GM18498 (cell line): ENCODE results near the gene BDH1.
"Not testable (repeated sequence)": the region's sequence is repeated elsewhere in the genome, so short reads cannot be mapped to it uniquely, and the experiment has no call there.

ENCODE experiments used
- ATAC-seq: cut with Tn5 transposase; IDR thresholded peaks from one replicate; pipeline ENCODE4 v1.9.1; 2021; ENCODE audit warnings: mild to moderate bottlenecking, moderate library complexity; ENCODE audit not compliant: unreplicated experiment

The BDH1 gene

DNA sequence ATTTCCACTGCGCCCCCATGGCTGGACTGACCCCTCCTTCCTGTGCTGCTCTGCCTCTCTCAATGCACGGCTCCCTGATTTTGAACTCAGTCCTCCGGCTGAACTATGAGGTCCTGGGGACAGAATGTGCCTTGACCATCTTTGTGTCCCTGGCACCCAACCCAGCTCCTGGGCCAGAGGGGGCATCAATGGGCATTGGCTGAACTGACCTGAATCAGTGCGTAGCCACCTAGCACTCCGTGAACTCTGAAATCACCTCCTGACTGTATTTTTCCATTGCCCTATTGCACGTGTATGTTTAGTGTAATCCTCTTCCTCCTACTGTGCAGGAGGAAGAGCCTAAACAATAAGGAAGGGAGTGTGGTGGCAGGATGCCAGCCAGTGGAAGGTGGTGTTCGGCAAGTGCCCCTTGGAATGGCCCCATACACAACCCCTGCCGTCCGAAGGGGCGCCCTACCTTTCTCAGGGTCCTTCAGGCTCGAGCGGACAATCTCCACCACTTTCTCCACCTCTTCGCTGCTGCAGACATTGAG lies 33.5 kb downstream of the BDH1 start:
- ATAC-seq: no peak

GRCh38 chr3:197521277-197522182 lies 34.2 kb downstream of the BDH1 start:
- ATAC-seq: no peak

GRCh38 chr3:197520311-197521276 lies 35.2 kb downstream of the BDH1 start:
- ATAC-seq: no peak

- ATAC-seq: no peak
Measured at GRCh38 chr3:197519801-197520211, 36.0 kb downstream of the BDH1 start.

DNA sequence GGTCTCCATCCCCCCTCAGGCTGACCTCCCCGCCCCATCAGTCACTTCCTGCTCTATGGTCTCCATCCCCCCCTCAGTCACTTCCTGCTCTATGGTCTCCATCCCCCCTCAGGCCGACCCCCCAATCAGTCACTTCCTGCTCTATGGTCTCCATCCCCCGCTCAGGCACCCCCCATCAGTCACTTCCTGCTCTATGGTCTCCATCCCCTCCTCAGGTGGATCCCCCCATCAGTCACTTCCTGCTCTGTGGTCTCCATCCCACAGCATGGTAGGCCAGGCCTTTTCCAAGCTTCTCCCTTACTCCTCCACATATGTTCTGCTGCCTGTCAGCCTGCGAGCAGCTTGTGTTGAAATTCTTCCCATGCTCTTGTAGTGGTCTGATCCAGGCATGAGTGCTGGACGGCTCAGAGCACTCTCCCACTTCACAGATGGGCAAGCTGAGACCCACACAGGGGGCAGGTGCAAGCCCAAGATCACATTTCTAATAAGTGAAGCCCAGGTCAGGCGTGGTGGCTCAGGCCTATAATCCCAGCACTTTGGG lies 36.8 kb downstream of the BDH1 start:
- no peak for ATAC-seq

DNA sequence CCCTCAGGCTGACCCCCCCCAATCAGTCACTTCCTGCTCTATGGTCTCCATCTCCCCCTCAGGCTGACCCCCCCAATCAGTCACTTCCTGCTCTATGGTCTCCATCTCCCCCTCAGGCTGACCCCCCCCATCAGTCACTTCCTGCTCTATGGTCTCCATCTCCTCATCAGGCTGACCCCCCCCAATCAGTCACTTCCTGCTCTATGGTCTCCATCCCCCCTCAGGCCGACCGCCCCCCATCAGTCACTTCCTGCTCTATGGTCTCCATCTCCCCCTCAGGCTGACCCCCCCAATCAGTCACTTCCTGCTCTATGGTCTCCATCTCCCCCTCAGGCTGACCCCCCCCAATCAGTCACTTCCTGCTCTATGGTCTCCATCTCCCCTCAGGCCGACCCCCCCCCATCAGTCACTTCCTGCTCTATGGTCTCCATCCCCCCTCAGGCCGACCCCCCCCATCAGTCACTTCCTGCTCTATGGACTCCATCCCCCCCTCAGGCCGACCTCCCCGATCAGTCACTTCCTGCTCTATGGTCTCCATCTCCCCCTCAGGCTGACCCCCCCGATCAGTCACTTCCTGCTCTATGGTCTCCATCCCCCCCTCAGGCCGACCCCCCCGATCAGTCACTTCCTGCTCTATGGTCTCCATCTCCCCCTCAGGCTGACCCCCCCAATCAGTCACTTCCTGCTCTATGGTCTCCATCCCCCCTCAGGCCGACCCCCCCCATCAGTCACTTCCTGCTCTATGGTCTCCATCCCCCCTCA lies 37.7 kb downstream of the BDH1 start:
- ATAC-seq: not testable (repeated sequence)

DNA sequence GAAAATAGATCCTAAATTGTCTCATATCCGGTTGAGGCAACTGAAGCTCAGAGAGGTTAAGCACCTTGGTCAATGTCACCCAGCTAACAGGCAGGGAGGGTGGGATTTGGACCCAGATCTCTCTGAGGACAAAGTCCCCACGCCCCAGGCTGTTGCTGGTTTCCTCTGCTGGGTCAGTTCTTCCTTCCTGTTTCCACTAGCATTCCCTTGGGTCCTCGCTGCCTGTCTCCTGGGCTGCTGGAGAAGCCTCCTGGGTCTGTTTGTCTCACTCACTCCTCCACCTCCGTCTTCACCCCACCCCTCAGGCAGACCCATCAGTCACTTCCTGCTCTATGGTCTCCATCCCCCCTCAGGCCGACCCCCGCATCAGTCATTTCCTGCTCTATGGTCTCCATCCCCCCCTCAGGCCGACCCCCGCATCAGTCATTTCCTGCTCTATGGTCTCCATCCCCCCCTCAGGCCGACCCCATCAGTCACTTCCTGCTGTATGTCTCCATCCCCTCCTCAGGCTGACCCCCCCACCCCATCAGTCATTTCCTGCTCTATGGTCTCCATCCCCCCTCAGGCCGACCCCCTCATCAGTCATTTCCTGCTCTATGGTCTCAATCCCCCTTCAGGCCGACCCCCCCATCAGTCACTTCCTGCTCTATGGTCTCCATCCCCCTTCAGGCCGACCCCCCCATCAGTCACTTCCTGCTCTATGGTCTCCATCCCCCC lies 38.7 kb downstream of the BDH1 start:
- not testable (repeated sequence) for ATAC-seq

DNA sequence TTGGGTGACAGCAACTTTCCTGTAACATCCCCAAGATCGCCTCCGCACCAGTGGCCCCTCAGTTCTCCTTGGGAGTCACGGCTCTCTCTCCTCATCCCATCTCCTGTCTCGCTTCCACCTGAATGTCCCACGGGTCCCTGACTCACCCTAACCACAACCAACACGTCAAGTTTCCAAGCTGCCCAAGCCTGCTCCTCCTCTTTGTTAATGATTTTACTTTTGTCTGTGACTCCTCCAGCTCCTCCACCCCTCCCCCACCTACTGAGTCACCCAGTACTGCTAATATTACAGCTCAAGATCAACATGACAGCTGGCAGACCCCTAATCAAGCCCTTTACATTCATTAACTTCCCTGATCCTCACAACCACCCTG lies 39.3 kb downstream of the BDH1 start:
- no peak for ATAC-seq

GRCh38 chr3:197514786-197515355 lies 40.9 kb downstream of the BDH1 start:
- no peak for ATAC-seq

DNA sequence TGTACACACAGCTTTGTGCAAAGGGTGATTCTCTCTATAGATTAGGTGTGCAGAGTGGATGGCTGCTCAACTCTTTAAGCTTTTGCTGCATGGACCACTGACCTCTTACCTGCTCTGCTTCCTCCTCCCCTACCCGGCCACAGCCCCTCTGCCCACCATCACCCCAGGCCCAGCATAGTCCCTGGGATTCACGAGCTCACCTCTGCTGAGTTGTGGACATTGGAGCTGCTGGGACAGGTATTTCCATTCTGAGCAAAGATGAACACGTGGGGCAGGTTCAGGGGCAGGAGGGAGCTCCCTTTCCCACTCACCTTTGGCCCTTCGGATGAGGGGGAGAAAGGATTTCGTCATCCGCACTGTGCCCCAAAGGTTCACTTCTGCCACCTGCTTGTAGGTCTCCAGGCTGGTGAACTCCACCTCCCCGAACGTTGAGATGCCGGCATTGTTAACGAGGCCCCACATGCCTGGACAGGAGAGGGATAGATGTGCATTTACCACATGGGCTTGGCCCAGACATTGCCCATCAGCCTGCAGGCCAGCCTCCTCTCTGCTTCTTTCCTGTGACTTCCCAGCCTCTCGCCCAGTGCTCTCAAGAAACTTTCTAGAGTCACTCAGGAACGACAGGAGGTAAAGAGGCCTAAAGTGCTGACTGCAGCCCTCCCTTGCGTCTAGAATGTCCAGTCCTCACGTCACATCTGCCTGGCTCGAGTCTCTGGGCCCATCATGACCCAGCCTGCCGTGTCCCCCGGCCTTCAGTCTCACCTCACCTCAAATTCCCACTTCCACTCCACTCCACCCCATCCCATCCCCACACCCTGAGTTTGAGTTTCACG lies 41.6 kb downstream of the BDH1 start:
- no peak for ATAC-seq

DNA sequence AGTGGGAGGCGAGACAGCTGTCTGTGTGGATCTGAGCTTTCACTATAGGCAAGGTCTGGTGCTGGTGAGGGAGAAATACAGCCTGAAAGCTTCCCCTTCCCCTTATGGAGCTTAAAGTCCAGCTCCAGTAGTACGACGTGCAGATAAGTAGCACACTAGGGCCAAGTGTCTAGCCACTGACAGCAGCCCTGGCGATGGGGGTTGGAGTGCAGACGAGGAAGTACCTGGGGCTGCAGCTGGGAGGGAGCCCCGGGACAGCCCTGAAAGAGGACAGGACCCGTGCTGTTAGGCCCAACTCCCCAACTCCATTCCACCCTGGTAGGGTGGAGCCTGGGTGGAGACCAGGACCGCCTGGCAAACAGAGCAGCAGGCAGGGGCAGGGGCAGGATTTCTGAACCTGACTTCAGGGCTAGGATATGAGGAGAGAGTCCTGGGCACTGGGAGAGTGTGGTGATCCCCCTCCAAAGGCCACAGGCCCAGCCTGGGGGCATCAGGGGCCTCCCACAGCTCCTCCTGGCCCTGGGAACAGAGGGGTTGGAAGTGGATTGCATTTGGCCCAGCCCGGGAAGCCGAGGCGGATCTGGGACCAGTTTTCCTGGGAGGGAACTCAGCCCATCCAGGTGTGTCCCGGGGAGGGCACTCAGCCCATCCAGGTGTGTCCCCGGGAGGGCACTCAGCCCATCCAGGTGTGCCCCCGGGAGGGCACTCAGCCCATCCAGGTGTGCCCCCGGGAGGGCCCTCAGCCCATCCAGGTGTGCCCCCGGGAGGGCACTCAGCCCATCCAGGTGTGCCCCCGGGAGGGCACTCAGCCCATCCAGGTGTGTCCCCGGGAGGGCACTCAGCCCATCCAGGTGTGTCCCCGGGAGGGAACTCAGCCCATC lies 42.8 kb downstream of the BDH1 start:
- ATAC-seq: no peak

DNA sequence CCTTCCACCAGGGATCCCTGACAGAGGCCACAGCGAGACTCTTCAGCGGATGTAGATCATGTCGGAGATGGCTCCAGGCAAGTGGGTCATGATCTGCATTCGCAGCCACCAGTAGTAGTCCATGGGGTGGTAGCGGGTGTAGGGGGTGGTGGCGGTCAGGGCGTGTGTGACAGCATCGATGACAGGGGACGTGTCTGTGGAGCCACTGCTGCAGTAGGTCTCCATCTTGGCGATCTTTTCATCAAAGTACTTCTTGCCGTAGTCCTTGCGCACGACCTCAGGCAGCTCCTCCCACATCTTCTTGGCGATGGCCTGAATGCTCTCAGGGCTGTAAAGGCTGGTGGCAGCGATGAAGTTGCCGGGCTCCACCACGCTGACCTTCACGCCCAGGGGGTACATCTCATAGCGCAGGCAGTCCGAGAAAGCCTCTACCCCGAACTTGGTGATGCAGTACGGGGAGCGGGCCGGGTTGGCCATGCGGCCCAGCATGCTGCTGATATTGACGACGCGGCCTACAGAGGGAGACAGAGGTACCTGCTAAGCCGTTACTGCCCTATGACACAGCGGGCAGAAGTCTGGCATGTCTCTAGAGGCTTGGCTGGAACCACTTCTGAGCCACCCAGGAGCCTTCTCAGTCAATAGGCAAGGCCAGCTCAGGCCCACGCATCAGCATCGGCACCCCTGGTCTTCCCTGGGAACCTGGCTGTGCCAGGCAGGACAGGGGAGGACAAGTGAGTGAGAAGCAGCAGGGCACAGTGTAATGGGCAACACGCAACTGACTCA lies 43.7 kb downstream of the BDH1 start:
- ATAC-seq: no peak

DNA sequence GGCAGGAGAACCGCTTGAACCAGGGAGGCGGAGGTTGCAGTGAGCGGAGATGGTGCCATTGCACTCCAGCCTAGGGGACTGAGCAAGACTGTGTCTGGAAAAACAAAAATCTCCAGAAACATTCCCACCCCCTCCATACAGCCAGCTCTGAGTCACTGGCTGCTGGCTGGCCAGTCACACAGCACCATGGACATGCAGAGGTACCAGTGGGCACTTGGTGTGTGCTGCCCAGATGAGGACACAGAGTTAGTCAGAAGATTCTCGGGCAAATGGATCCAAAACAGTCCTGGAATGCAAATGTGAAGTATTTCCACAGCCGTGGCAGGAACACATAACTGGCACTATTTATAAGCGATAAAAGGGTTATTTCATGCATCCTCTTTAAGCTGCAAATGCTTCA lies 44.6 kb downstream of the BDH1 start:
- no peak for ATAC-seq

DNA sequence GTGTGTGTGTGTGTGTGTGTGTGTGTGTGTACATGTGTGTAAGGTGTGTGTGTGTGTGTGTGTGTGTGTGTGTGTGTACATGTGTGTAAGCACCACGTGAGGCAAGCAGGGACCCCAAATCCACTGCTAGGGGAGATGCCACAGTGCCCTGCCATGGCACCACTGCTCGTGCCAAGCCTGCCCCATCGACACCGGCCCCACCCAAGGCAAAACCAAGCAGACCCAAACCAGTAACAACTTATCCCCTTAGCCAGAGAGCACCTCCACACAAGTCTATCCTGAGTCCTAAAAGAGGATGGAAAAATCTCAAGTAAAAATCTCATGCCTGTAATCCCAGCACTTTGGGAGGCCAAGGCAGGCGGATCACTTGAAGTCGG lies 45.1 kb downstream of the BDH1 start:
- ATAC-seq: no peak

DNA sequence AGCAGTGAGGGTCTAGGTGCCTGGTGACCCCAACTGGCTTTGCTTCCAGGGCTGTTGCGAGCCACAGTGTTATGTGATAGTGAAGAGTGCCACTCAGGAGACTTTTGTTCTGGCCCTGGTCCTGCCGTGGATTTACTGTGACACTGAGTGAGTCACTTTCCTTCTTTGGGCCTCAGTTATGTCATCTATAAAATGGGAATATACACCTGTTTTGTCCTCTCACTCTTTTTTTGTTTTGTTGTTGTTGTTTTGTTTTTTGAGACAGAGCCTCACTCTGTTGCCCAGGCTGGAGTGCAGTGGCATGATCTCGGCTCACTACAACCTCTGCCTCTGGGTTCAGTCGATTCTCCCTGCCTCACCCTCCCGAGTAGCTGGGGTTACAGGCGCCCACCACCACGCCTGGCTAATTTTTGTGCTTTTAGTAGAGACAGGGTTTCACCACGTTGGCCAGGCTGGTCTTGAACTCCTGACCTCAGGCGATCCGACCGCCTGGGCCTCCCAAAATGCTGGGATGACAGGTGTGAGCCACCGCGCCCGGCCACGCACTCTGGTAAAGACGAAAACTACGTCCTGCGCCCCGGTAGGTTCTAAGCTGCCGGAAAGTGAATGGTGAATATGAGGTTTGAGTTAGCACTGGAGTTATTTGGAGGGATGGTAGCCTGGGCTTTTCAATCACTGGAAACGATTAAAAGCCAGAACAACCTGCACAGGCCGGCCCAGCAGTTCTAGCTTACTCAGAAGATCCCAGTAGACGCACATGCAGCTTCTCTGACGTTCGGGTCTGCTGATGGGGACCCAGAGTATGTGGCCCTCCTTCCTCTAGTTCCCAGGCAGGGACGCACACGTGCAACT lies 46.6 kb downstream of the BDH1 start:
- ATAC-seq: no peak

- no peak for ATAC-seq
Measured at GRCh38 chr3:197508461-197508860, 47.3 kb downstream of the BDH1 start.
